Stomach (tissue), 4 donors: ENCODE data around the gene ACTN1.

ENCODE experiments used
- POLR2A ChIP-seq, 4 donors: fragments of 450-650 bp; IDR thresholded peaks; one replicate each; pipeline ENCODE4 v1.6.1; 2016; ENCODE audit warnings: antibody characterized with exemption in 4 of 4, control low read depth in 2 of 4, mild to moderate bottlenecking in 1 of 4, moderate library complexity in 1 of 4
- TF ChIP-seq, protein P1 (sequence below), 7 experiments: fragments of 450-650 bp in 4 of 7; fragments of 200-600 bp in 3 of 7; sonication (generic) in 3 of 7; IDR thresholded peaks; one replicate each; pipeline ENCODE4 v1.5.1; 2016 to 2019; ENCODE audit warnings: antibody characterized with exemption in 7 of 7, control low read depth in 2 of 7, mild to moderate bottlenecking in 1 of 7

DNA sequence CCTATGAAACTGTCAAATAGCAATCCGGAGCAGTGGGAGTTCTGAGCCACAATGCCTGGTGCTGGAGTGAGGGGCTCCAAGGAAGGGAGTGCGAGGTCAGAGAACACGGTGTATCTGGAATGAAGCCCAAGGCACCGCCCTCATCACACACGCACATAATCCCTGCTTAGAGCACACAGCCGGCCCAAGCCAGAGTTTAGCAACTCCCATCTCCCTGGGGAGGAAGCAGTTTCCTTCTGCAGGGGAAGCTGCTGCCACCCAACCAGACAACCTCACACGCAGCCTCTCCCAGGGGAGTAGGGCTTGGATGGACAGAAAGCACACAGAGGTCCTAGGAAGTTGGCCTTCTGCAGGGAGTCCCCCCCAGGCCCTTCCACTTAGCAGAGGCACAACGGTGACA is 31.3 kb downstream of the ACTN1 start:
- TF ChIP-seq POLR2A (IDR thresholded peaks at IDR 0.05), result no peak
- TF ChIP-seq, protein P1, sequence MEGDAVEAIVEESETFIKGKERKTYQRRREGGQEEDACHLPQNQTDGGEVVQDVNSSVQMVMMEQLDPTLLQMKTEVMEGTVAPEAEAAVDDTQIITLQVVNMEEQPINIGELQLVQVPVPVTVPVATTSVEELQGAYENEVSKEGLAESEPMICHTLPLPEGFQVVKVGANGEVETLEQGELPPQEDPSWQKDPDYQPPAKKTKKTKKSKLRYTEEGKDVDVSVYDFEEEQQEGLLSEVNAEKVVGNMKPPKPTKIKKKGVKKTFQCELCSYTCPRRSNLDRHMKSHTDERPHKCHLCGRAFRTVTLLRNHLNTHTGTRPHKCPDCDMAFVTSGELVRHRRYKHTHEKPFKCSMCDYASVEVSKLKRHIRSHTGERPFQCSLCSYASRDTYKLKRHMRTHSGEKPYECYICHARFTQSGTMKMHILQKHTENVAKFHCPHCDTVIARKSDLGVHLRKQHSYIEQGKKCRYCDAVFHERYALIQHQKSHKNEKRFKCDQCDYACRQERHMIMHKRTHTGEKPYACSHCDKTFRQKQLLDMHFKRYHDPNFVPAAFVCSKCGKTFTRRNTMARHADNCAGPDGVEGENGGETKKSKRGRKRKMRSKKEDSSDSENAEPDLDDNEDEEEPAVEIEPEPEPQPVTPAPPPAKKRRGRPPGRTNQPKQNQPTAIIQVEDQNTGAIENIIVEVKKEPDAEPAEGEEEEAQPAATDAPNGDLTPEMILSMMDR (IDR thresholded peaks at IDR 0.05), result no peak
